GM18868 (cell line): ENCODE data around the gene PDK2.

Experiments
- ATAC-seq: cut with Tn5 transposase; IDR thresholded peaks from one replicate; pipeline ENCODE4 v1.9.1; 2021; ENCODE audit warnings: mild to moderate bottlenecking, moderate library complexity; ENCODE audit not compliant: unreplicated experiment

Gene PDK2

DNA sequence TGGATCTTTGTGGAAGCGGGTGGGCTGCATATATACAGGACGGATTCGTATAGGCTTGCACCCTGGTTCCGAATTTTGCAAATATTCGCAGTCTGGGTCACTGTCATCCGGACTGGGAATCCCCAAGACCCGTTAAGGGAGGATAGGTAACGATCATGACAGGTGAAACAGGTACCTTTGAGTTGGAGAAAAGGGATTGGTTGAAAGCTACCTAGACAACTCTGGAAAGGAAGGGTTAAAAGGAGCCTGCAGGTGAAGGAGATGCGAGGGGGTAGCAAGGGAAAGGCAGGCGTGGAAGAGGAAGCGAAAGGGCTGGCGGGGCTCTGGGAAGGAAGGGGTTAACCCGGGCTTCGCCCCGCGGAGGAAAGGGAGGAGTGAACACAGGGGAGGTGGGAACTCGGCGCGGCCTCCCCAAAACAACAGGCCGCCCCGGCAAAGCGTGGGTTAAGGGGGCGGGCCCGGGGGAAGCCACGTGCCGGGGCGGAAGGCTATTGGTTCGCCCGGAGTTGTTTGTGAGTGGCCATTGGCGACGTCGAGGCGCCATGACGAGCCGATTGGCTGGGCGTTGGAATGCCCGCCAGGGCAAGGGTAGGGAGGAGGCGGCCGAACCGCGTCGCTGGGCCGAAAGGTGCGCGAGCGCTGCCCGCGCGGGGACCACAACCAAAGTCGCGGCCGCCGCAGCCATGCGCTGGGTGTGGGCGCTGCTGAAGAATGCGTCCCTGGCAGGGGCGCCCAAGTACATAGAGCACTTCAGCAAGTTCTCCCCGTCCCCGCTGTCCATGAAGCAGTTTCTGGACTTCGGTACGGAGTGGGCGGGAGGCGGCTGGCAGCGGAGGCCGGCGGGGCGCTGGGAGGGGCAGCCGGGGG lies at the start of gene PDK2:
Gene PDK2, plus strand, starts transcription at position 599 of the 867 bp plus-strand sequence. Its CDS starts 85 bp downstream, at position 684.
- peak; percentile 87 for ATAC-seq

DNA sequence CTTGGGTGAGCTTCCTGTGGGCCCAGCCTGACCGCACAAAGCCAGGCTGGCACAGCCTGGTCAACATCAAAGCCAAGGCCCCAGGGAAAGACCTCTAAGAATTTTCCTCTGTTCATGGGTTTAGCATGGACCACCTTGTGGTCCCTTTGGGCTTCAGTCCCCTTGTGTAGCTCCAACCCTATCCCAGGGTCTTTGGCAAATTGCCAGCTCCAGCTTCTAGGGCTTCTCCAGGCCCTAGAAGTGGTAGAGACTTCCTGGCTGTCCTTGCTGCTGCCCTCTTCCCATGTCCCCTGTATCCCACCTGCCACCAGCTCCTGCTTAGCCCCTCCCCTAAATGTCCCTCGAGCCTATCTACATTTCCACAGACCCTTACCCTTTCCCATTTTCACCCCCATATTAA lies 49.0 kb upstream of the PDK2 start:
- ATAC-seq: no peak

DNA sequence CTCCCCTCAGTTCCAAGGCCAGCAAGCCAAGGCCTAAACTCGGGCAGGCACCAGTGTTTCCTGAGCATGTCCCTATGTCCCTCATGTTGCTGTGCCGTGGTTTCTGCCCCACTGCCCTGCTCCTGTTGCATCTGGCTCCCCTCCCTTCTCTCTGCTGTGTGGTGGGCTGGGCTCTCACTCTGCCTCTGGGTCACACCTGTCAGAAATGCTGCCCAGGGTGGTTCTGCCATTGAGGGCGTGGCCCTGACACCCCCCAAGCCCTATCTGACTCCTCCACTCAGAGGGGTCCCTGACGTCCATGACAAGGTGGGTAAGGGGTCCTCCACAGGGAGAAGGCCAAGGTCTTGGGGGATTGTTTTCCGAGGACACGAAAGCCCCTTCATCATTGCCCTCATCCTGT lies 48.5 kb upstream of the PDK2 start:
- no peak for ATAC-seq

DNA sequence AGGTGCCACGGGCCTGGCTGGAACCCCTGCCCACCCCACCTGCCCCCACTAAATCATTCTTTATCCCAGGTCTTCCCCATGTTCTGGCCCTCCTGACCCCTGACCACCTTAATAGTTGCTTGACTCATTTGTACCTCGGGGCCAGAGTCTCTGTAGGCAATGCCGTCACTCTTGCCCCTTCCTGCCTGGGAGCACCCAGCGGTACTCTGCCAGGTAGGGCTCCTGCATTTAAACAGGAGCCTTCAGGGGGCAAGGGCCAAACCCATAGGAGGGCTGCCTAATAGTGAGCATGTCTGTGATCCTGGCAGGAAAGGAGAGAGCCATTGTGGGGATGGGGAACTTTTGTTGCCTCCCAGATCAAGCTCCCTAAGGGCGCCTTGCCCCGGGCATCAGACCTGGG lies 48.1 kb upstream of the PDK2 start:
- no peak for ATAC-seq

DNA sequence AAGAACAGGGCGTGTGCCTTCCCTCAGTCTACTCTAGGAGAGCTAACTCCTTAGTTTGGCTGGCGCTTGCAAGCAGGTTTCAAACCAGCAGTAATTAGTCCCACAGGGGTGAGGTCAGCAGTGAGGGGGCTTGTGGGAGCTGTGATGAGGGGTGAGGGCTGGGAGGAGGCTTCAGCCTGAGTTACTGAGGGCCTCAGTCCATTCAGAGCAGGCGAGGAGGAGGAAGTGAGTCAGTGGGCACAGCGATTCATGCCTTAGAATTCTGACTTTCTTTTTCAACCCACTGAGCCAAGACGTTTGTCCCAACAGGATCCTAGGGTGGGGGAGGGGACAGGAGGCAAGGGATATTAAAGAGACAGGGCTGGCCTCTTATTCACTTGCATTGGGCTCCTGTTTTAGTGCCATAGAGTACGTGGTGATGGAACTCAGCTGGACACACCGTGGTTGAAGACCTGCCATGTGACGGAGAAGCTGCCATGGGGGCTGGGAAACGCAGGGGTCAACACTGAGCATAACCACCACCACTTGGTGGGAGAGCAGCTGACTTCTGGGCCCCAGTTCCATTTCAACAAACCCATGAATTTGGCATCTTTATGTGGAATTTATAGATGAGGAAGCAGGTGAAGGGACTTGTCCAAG lies 47.5 kb upstream of the PDK2 start:
- ATAC-seq: no peak

DNA sequence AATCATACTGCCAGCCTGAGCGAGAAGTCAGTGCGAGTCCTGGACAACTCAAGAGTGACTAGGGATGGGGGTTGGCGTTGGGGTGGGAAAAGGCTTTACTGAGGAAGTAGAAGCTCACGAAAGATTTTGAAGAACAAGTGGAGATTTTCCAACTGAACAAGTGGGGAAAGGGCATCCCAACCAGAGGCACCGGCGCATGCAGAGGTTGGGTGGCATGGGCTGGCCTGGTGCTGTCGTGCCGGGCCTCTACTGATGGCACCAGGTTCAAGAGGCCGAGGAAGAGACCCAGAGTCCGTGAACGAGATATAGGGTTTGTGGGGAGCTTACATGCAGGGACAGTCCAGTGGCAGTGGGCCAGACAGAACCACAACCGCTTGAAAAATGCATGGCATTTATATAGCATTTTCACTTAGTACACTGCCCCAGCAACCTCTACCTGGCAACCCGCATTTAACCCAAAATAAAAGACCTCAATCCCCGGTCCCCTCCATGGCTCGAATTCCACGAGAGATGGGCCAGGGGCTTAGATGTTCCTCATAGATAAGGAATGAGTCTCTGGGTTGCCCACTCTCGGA lies 46.9 kb upstream of the PDK2 start:
- no peak for ATAC-seq

DNA sequence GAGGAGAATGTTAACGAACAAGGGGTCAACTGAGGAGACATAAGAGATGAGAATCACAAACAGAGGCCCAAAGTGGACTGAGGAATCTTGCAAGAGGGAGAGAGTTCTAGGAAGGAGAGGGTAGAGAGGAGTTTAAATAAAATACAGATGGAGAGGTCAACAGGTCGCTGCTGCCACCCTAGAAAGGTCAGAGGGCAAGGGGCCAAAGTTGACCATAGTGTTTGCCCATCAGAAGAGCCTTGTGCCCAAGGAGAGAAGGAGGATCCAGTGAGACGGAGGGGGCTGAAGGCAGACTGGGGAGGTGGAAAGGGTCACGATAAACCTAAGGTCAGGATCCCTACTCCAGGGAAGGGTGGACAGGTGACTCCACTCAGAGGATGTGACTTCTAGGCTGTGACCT lies 46.2 kb upstream of the PDK2 start:
- ATAC-seq: no peak

DNA sequence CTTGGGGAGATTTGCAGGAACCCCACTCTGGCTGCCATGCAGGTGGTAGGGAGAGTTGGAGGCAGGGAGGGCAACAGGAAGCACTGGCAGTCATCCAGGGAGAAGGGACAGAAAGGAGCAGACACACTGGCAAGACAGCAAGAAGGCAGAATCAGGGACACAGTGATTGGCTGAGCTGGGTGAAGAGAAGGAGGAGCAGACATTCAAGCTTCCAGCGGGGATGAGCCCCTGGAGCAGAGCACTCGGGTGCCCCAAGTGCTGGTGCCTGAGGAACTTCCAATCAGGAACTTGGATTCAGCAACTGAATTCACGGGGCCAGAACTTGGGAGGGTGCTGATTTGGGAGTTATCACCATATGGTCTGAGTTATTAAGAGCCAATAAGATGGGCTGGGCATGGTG lies 45.5 kb upstream of the PDK2 start:
- ATAC-seq: no peak

DNA sequence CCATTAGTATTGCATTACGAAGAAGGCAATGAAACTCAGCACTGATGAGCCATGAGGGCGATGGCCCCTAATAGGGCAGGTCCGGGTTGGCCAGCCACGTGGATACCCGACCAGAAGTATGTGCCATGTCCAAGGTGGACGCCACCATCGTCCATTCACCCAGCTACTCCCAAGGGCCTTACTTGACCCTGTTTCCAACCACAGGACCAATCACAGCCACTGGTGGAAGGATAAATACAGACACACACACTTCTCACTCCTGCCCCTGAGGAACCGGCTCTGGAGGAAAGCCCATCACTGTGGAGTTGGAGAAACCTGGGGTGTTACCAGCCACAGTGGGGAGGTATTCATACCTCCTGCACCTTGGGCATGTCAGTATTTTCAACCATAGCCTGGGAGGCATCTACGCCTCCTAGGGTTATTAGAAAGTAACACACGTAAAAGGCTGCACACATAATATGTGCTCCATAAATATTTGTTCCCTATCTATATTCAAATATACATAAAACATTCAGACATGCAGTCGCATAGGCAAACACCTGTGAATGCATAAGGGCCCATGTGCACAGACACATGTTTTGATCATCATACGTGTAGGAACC lies 44.6 kb upstream of the PDK2 start:
- no peak for ATAC-seq

DNA sequence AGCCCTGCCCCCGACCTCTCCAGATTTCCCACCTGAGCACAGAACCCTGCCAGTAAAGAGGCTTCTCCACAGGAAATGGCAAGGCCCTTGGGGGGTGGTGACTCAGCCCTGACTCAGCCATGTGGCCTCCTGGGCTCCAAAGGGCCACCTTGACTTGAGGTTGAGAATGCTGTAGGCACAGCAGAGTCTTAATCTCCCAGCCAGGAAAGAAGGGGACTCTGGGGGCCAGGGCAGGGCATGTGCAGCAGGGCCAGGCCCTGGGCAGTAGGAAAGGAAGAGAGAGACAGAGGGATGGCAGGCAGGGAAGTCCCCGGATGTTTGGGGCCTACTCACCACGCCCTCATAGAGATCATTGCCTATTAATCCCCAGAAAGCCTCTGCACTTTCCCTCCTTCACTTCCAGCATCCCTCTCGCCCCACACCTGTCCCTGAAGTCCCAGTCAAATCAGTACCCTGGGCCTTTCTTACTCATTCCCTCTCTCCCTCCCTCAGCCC lies 44.0 kb upstream of the PDK2 start:
- no peak for ATAC-seq

DNA sequence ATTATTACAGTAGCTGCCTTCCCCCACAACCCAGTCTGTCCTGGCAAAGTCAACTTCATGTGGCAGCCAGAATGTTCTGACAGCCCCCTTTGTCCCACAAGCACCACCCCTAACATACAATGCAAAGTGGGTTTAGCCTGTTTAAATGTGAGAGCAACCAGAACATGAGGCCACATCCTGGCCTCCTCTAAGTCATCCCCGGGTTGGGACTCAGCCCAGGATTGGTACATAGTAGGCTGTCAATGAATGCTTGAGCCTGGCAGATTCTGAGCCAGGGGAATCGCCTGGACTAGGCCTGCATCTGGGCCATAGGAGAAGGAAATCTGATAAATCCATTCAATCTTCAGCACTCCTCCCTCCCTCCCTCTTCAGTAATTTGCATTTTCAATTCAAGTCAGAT lies 43.5 kb upstream of the PDK2 start:
- no peak for ATAC-seq

DNA sequence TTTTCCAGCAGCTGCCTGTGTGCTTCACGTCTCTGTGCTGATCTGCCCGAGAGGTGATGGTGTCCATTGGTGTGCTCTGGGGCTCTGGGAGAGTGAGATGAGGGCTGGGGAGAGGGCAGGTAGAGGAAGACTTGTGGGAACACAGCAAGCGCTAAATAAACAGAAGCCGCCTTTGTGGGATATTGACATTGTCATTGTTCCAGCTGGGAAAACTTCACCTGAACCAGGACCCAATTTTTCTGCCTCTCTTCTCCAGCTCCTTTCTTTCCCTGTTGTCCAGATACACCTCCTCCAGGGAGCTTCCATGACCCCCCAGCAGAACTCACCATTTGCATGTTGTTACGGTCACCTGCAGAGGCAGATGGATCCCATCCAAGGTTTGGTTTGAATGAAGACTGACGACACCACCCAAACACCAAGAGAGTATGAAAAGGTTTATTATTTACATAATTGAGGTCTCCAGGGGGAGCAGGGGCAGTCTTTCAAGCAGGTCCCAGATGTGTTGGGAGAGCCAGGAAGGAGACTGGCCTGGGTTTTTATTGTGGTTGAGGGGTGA lies 42.8 kb upstream of the PDK2 start:
- ATAC-seq: no peak

DNA sequence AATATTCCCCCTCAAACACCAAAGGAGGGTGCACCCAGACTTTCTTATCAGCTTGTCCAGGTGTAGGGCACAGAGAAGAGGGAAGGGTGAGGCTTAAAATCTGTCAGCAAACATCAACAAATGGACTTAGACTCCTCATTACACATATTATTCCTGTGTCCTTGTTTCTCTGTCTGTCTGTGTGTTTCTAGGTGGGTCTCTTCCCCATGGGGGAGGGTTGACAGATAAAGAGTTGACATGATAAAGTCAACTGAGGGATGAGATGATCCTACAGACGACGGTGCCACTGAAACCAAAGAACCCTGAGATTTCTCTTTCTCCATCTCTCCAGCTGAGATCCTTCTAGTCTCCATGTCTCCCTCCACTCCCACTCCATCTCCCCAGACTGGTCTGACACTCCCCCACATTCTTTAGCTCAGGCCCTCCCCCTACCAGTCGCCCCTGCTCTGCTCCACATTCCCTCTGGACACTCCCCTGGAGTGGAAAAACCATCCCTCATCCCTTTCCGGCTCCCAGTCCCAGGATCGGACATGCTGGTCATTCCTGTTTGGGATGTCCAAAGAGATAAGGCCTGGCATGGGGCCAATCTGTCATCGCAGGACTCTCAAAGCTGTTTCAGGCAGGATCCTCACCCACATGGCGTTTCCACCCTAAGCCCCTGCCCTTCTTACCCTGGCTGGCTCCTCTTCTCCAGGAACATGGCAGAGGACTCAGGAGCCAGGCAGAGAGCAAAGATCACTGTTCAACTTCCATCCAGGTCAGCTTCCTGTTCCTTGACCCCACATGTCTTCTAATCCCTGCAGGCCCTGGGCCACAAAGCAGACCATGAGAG lies 42.1 kb upstream of the PDK2 start:
- no peak for ATAC-seq

DNA sequence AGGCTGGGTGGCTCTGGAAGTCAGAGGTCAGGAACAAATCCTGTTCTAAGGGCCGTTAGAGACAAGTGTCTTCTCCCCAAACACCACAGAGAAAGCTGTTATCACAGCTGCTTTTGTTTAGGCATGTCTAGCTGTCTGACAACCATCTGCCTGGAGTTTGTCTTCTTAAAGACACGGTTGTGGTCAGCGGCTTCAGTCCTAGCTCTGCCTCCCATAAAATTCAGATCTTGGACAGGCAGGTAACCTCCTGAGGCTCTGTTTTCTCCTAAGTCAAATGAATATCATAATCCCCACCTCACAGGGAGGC lies 41.5 kb upstream of the PDK2 start:
- ATAC-seq: no peak

DNA sequence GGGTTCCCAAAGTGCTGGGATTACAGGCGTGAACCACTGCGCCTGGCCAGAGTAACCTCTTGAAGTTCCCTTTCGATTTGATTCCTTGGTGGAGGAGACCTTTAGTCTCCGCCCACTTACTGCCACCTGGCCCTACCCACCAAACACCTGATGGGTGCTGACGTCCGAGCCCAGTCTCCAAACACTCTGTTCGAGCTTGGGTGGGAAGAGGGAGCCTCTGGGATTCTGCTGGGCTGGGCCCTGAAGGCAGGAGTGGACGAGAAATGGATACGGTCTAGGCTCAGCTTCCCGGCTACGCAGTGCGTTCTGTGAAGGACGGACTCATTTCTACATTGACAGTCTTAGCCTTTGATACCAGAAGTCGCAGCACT lies 40.1 kb upstream of the PDK2 start:
- no peak for ATAC-seq

DNA sequence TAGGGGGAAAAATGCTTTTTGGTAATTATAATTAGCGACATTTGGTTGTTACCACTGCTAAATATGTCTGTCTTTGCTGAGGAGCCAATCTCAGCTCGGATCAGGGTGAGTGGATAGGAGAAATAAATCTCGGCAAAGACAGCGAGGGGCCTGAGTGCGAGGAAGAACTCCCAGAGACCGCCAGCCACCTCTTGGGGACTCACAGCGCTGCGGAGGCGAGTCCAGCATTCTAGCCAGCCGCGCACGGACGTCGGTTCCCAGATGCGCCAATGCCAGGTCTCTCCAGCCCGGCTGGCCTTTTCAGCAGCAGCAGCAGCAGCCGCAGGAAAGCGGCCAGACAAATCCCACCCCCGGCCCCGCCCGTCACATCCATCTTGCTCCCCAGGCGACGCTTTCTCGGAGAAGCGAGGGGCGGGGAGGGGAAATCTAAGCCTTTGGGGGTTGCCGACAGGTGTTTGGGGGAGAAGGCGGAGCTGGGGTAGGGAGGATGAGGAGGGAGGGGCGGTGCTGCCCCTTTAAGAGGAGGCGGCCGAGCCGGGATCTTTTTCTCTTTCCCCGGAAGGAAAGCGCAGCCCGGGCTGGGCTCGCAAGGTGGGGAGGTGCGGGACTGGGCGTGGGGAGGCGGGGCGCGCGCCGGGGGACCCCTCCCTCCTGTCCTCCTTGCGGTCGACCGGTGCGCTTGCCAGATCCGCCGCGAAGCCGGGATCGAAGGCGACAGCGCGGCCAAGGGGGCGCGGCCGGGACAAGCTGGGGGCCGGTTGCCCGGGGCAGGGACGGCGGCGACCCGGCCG lies 39.5 kb upstream of the PDK2 start, which contains the start of gene ITGA3:
Gene ITGA3, plus strand, starts transcription at position 685 of the 791 bp plus-strand sequence. CDS start 330 bp downstream, outside the sequence.
- no peak for ATAC-seq

DNA sequence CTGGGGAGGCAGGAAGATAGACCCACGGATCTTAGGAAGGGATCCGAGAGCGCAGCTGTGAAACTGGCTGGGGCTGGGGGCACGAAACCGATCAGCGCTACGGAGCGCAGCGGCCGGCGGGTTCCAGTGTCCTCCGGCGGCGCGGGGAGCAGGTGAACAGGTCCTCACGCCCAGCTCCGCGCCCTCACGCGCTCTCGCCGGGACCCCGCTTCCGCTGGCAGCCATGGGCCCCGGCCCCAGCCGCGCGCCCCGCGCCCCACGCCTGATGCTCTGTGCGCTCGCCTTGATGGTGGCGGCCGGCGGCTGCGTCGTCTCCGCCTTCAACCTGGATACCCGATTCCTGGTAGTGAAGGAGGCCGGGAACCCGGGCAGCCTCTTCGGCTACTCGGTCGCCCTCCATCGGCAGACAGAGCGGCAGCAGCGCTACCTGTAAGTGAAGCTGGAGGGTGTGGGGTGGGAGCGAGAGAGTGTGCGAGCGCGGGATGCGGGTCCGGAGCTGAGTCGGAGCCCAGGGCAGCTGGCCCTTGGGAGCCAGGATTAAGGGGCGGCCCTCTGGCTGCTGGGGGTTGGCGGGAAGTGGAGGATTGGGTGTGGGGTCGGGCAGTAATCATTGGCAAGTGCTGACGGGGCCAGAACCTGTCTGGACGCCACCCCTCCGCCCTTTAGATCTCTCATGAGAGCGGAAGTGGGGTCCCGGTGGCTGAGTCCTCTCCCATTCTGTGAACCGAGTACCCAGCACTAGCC lies 38.8 kb upstream of the PDK2 start:
- no peak for ATAC-seq

DNA sequence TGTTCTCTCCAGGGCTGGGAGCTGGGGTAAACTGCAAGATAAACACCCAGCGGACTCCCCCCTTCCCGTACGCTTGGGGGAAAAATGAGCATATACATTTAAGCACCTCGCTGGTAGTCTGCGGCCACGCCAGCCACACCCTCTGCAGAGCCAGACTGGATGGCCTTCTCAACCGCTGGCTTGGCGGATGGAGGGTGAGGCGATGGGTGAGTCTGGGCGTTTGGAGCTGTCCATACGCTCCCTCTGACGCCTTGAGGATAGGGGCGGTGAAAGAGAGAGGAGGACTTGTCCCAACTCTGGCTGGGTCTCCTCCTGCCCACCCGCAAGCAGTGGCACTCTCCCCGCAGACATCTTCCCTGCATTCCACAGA lies 38.2 kb upstream of the PDK2 start:
- ATAC-seq: no peak

DNA sequence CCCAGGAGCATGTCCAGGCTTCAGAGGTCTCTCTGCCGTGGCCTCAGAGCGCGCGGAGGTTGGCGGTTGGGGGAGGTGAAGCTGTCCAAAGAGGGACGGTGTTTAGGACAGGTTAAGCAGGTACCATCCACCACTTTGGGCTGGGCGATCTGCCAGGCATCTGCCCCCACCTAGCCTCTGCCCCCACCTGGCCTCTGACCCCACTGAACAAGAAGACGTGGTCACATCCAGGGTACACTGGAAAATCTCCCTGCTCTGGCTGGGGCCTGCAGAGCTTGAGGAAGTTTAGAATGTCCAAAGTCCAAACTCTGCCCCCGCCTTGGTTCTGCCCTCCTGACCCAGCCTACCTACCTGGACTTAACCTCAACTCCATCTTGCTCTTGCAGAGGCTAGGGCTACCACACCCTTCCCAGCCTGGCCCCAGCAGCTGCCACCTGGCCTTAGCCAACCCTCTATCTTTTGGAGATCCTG lies 37.6 kb upstream of the PDK2 start:
- ATAC-seq: no peak
